IMR-90 (cell line): ENCODE measurements around the gene ADIG. TPM values are rescaled to one million over a fixed set of nuclear protein-coding genes. Genes with fewer than 3 reads are reported as not detected.

Experiments
- ATAC-seq: fragments of 200-7000 bp; cut with Tn5 transposase; 2 replicates; pipeline ENCODE4 v1.9.1; 2020; ENCODE audit warnings: low read depth, mild to moderate bottlenecking, moderate library complexity
- BruUV-seq: library from RNA; stranded (reverse); fragments of 400-500 nt; replicated peaks from 2 replicates; lab custom pipeline; 2021; lab: Mats Ljungman, UMichigan
- CTCF ChIA-PET: fragments of 300-600 bp; formaldehyde crosslinking; extraction: SDS; loops from one replicate; lab custom pipeline; 2021; ENCODE audit warnings: antibody characterized with exemption; lab: Yijun Ruan, JAX
- POLR2A ChIA-PET: fragments of 300-600 bp; sonication (Branson Sonifier 250); formaldehyde crosslinking; loops from one replicate; lab custom pipeline; 2022; ENCODE audit warnings: antibody characterized with exemption; ENCODE audit not compliant: unreplicated experiment; lab: Charles Lee
- DNase-seq: peaks from one replicate; pipeline ENCODE4 v3.0.0; 2013
- H2AFZ ChIP-seq: replicated peaks from 2 replicates; pipeline ENCODE3; 2013; ENCODE audit warnings: low read length, mild to moderate bottlenecking; ENCODE audit not compliant: poor library complexity
- H2AK5ac ChIP-seq: 2 replicates; pipeline ENCODE4 v1.6.1; 2013; ENCODE audit warnings: low read depth, low read length, inconsistent platforms
- H2AK9ac ChIP-seq: replicated peaks from 2 replicates; pipeline ENCODE3; 2013; ENCODE audit warnings: mild to moderate bottlenecking, low read depth, low read length, moderate library complexity; ENCODE audit not compliant: poor library complexity
- H2BK120ac ChIP-seq: 2 replicates; pipeline ENCODE4 v1.6.1; 2013; ENCODE audit warnings: low read depth, low read length, inconsistent platforms
- H2BK15ac ChIP-seq: 3 replicates; pipeline ENCODE4 v1.6.1; 2013; ENCODE audit warnings: low read depth, low read length, inconsistent platforms
- H2BK20ac ChIP-seq: 2 replicates; pipeline ENCODE4 v1.6.1; 2013; ENCODE audit warnings: low read depth, mild to moderate bottlenecking, inconsistent platforms, low read length, moderate library complexity
- H2BK5ac ChIP-seq: 2 replicates; pipeline ENCODE4 v1.6.1; 2013; ENCODE audit warnings: mild to moderate bottlenecking, low read depth, low read length, inconsistent platforms; ENCODE audit not compliant: poor library complexity, severe bottlenecking
- H3K14ac ChIP-seq: replicated peaks from 2 replicates; pipeline ENCODE4 v1.6.1; 2013; ENCODE audit warnings: low read depth, low read length, inconsistent platforms
- H3K18ac ChIP-seq: 2 replicates; pipeline ENCODE4 v1.6.1; 2013; ENCODE audit warnings: low read depth, low read length, control low read depth
- H3K23ac ChIP-seq: 2 replicates; pipeline ENCODE4 v1.6.1; 2013; ENCODE audit warnings: low read depth, low read length, inconsistent platforms
- H3K27ac ChIP-seq: 2 replicates; pipeline ENCODE4 v1.5.1; 2013; ENCODE audit warnings: mild to moderate bottlenecking, control low read depth, low read length; ENCODE audit not compliant: insufficient read depth
- H3K27me3 ChIP-seq: 2 replicates; pipeline ENCODE4 v1.6.1; 2013; ENCODE audit warnings: low read length; ENCODE audit not compliant: control insufficient read depth, insufficient read depth
- H3K36me3 ChIP-seq: 2 replicates; pipeline ENCODE4 v1.6.1; 2013; ENCODE audit warnings: low read length, mixed read lengths; ENCODE audit not compliant: control insufficient read depth, insufficient read depth
- H3K4ac ChIP-seq: 2 replicates; pipeline ENCODE4 v1.6.1; 2013; ENCODE audit warnings: low read depth, low read length, inconsistent platforms
- H3K4me1 ChIP-seq: 2 replicates; pipeline ENCODE4 v1.6.1; 2013; ENCODE audit warnings: low read length, mixed read lengths; ENCODE audit not compliant: control insufficient read depth, insufficient read depth
- H3K4me2 ChIP-seq: 2 replicates; pipeline ENCODE4 v1.6.1; 2013; ENCODE audit warnings: low read depth, mild to moderate bottlenecking, control low read depth, low read length, moderate library complexity
- H3K4me3 ChIP-seq: 2 replicates; pipeline ENCODE4 v1.5.1; 2013; ENCODE audit warnings: low read depth, mild to moderate bottlenecking, control low read depth, low read length, moderate library complexity; ENCODE audit not compliant: insufficient read depth
- H3K56ac ChIP-seq: 2 replicates; pipeline ENCODE4 v1.6.1; 2013; ENCODE audit warnings: low read length, inconsistent platforms; ENCODE audit not compliant: insufficient read depth; ENCODE audit errors: extremely low read depth
- H3K79me1 ChIP-seq, 2 experiments: 2 replicates each; pipeline ENCODE4 v1.6.1; 2013; ENCODE audit warnings: low read length in 2 of 2, inconsistent platforms in 1 of 2, low read depth in 1 of 2
- H3K9ac ChIP-seq: 2 replicates; pipeline ENCODE4 v1.6.1; 2013; ENCODE audit warnings: low read depth, low read length, control low read depth
- H3K9me1 ChIP-seq: 2 replicates; pipeline ENCODE4 v1.6.1; 2013; ENCODE audit warnings: low read length, inconsistent platforms; ENCODE audit not compliant: insufficient read depth
- H3K9me3 ChIP-seq: 2 replicates; pipeline ENCODE4 v1.6.1; 2013; ENCODE audit warnings: low read length; ENCODE audit not compliant: control insufficient read depth, insufficient read depth
- H4K20me1 ChIP-seq: 2 replicates; pipeline ENCODE4 v1.6.1; 2013; ENCODE audit warnings: low read length, inconsistent platforms; ENCODE audit not compliant: insufficient read depth
- H4K5ac ChIP-seq: 2 replicates; pipeline ENCODE4 v1.6.1; 2013; ENCODE audit warnings: mild to moderate bottlenecking, low read depth, low read length, control low read depth
- H4K8ac ChIP-seq, 2 experiments: 2 replicates each; pipeline ENCODE4 v1.6.1; 2013; ENCODE audit warnings: low read depth in 2 of 2, low read length in 2 of 2, control low read depth in 1 of 2, inconsistent platforms in 1 of 2
- H4K91ac ChIP-seq: 2 replicates; pipeline ENCODE4 v1.6.1; 2013; ENCODE audit warnings: low read depth, low read length, inconsistent platforms; ENCODE audit not compliant: insufficient read depth
- BHLHE40 ChIP-seq: fragments of 150-350 bp; IDR thresholded peaks from 2 replicates; pipeline ENCODE4 v1.6.1; 2016; ENCODE audit warnings: mild to moderate bottlenecking, low read depth, low read length
- ELK1 ChIP-seq: fragments of 150-350 bp; IDR thresholded peaks from 2 replicates; pipeline ENCODE4 v1.6.1; 2016; ENCODE audit warnings: low read depth, mild to moderate bottlenecking, low read length, moderate library complexity, borderline replicate concordance
- MAZ ChIP-seq: IDR thresholded peaks from 2 replicates; pipeline ENCODE4 v1.6.1; 2012; ENCODE audit warnings: low read depth, mild to moderate bottlenecking, low read length, improper control_type of control experiment, moderate library complexity, borderline replicate concordance
- POLR2A ChIP-seq: IDR thresholded peaks from 2 replicates; pipeline ENCODE4 v1.6.1; 2012; ENCODE audit warnings: mild to moderate bottlenecking, low read depth, low read length
- RCOR1 ChIP-seq: IDR thresholded peaks from 2 replicates; pipeline ENCODE4 v1.6.1; 2012; ENCODE audit warnings: mild to moderate bottlenecking, low read length, improper control_type of control experiment; ENCODE audit not compliant: insufficient replicate concordance
- RFX5 ChIP-seq: IDR thresholded peaks from 2 replicates; pipeline ENCODE4 v1.8.0; 2012; ENCODE audit warnings: low read depth, mild to moderate bottlenecking, low read length, moderate library complexity
- USF2 ChIP-seq: fragments of 150-350 bp; IDR thresholded peaks from 2 replicates; pipeline ENCODE4 v1.6.1; 2017; ENCODE audit warnings: mild to moderate bottlenecking, antibody characterized with exemption, low read length, low read depth
- WGBS, 2 experiments: methylation state at CpG; one replicate each; pipeline versions ENCODE4 v1.1.5 to v1.1.7; 2013; ENCODE audit warnings: missing lambda C conversion rate in 2 of 2; ENCODE audit not compliant: insufficient read length in 1 of 2; ENCODE audit errors: extremely low coverage in 2 of 2; 5-methylcytosine and 5-hydroxymethylcytosine counted together
- dilution Hi-C: fragments of 300-500 bp; cut with HindIII; formaldehyde crosslinking; loops from one replicate; pipeline ENCODE4 v1.14.3; 2018; ENCODE audit warnings: low sequenced_read_pairs; ENCODE audit not compliant: unreplicated experiment
- in situ Hi-C: fragments of 300-500 bp; cut with MboI; formaldehyde crosslinking; loops from 3 replicates; pipeline ENCODE4 v1.14.3; 2019; ENCODE audit warnings: low sequenced_read_pairs, inconsistent platforms, mixed read lengths
- intact Hi-C: fragments of 100-400 bp; cut with micrococcal nuclease; formaldehyde crosslinking; loops from 2 replicates; pipeline ENCODE4 v1.10.0; 2022
- polyA plus RNA-seq, 3 experiments: library from polyadenylated mRNA; depleted of rRNA; stranded (reverse); fragments of >200 nt; gene quantifications; 2 replicates each; pipeline ENCODE4 v1.2.3, GENCODE V29; 2012; ENCODE audit warnings: low replicate concordance in 1 of 3
- total RNA-seq: library from RNA; depleted of rRNA; stranded (reverse); fragments of >200 nt; gene quantifications from 2 replicates; pipeline ENCODE4 v1.2.3, GENCODE V29; 2012

Gene ADIG
- total and polyA plus RNA-seq, 2 of the 4 experiments (the other 2 are of a cell fraction) = not detected

- no peak for TF ChIP-seq ELK1
- TF ChIP-seq RCOR1 = no peak
These were observed 52.6 kb downstream of the ADIG start (continued) for GRCh38 chr20:38633577-38634093.

- no CpG with 5 or more reads among the region's 3 CpGs for WGBS, 2 experiments
- intact Hi-C loops = no loop called here
- H4K5ac ChIP-seq = no peak overlapping the region
- no peak overlapping the region for H2AFZ ChIP-seq
- no peak overlapping the region for H3K4me2 ChIP-seq
- H3K4ac ChIP-seq = no peak overlapping the region
- dilution Hi-C loops = no loop called here
- H2AK5ac ChIP-seq = no peak overlapping the region
- no peaks in the 10 kb centered on the region for H4K20me1 ChIP-seq
- H3K9me1 ChIP-seq = 0 out of 2 replicates have a peak, but pooled peaks cover 3% of the 10 kb centered on the region
- H3K9ac ChIP-seq = no peak overlapping the region
- H3K27me3 ChIP-seq = peaks cover 14% of the 10 kb centered on the region
- CTCF ChIA-PET = no interaction called here
- ATAC-seq (no peak), DNase-seq (peak; percentile 32)
- no peak overlapping the region for H3K23ac ChIP-seq
- in situ Hi-C loops = no loop called here
- no peak overlapping the region for H2BK20ac ChIP-seq
- H3K79me1 ChIP-seq = no peaks in the 10 kb centered on the region
- no peak overlapping the region for H2BK5ac ChIP-seq
- no peak overlapping the region for H3K4me3 ChIP-seq
- H3K27ac ChIP-seq = no peak overlapping the region
- no peak overlapping the region for H4K8ac ChIP-seq
- POLR2A ChIA-PET = no interaction called here
- H4K91ac ChIP-seq = no peak overlapping the region
- H3K9me3 ChIP-seq = no peaks in the 10 kb centered on the region
- no peak overlapping the region for H2BK120ac ChIP-seq
- H3K56ac ChIP-seq = no peak overlapping the region
- H3K4me1 ChIP-seq = no peaks in the 10 kb centered on the region
- no peak overlapping the region for H3K14ac ChIP-seq
- H2BK15ac ChIP-seq = no peak overlapping the region
- H3K36me3 ChIP-seq = no peaks in the 10 kb centered on the region
- TF ChIP-seq BHLHE40 (no peak), POLR2A (no peak), RFX5 (no peak), ELK1 (no peak), USF2 (peak; percentile 18; the same call in 1 of the 2 replicates), MAZ (no peak)
- no TSS peak for BruUV-seq
- H2AK9ac ChIP-seq = no peak overlapping the region
- no peak overlapping the region for H3K18ac ChIP-seq
These were observed 54.8 kb downstream of the ADIG start for GRCh38 chr20:38635721-38636288.
